AG04449 (cell line): ENCODE data around the gene LCN15.

Source experiments
- CTCF ChIA-PET: fragments of 350-600 bp; formaldehyde crosslinking; extraction: SDS; loops from one replicate; lab custom pipeline; 2021; ENCODE audit warnings: antibody characterized with exemption; lab: Yijun Ruan, JAX
- POLR2A ChIA-PET: fragments of 400-600, 350-600 bp; formaldehyde crosslinking; extraction: SDS; loops from one replicate; lab custom pipeline; 2020; ENCODE audit warnings: antibody characterized with exemption, inconsistent platforms; lab: Yijun Ruan, JAX
- DNase-seq: peaks from one replicate; pipeline ENCODE4 v3.0.0-alpha.2; 2010; ENCODE audit warnings: low read depth, low spot score
- H3K4me3 ChIP-seq: 2 replicates; pipeline ENCODE4 v1.5.1; 2011; ENCODE audit warnings: low read depth, mild to moderate bottlenecking, control low read depth, low read length
- CTCF ChIP-seq: IDR thresholded peaks from one replicate; pipeline ENCODE4 v1.5.1; 2011; ENCODE audit warnings: mild to moderate bottlenecking, moderate library complexity, low read length, control low read depth, inconsistent platforms; ENCODE audit not compliant: insufficient read depth; ENCODE audit errors: missing control alignments

Gene LCN15

GRCh38 chr9:136745389-136746154 is 18.7 kb downstream of the LCN15 start:
- POLR2A ChIA-PET = interaction anchor here (2.1 kb wide), 1 partner anchor 17 kb away, joined by 17 read pairs; no protein-coding TSS in a partner anchor
- H3K4me3 ChIP-seq = no peak overlapping the region
- no peak for DNase-seq
- CTCF ChIA-PET = interaction anchor here (0.9 to 2.5 kb wide), 4 partner anchors 13 to 38 kb away, joined by 3 to 9 read pairs (median 3); partner anchors contain the start of gene LCN8
- TF ChIP-seq CTCF = no peak

GRCh38 chr9:136744773-136745172 is 19.5 kb downstream of the LCN15 start:
- POLR2A ChIA-PET = interaction anchor here (2.1 kb wide), 1 partner anchor 17 kb away, joined by 17 read pairs; no protein-coding TSS in a partner anchor
- no peak for DNase-seq
- no peak for TF ChIP-seq CTCF
- CTCF ChIA-PET = interaction anchor here (0.9 to 2.5 kb wide), 5 partner anchors 13 to 39 kb away, joined by 3 to 9 read pairs (median 3); partner anchors contain the start of gene LCN8
- H3K4me3 ChIP-seq = no peak overlapping the region

- H3K4me3 ChIP-seq = no peak overlapping the region
- CTCF ChIA-PET = interaction anchor here (1.4 to 2.5 kb wide), 3 partner anchors 15 to 16 kb away, joined by 3 to 9 read pairs (median 4); partner anchors contain the start of gene LCN8
- POLR2A ChIA-PET = interaction anchor here (1.5 to 2.1 kb wide), 2 partner anchors 16 kb away, joined by 3 to 17 read pairs; no protein-coding TSS in a partner anchor
- no peak for DNase-seq
- TF ChIP-seq CTCF = no peak
These were observed 20.6 kb downstream of the LCN15 start for GRCh38 chr9:136743639-136744211.

GRCh38 chr9:136742591-136743391 is 21.5 kb downstream of the LCN15 start, which contains the start of gene LCN10:
TSS of gene LCN10 (minus strand) at chr9:136742940. CDS start at chr9:136742903, 37 bp downstream.
- ChIA-PET POLR2A (interaction anchor here (1.5 kb wide), 1 partner anchor 15 kb away, joined by 3 read pairs; no protein-coding TSS in a partner anchor), CTCF (interaction anchor here (1.0 to 2.5 kb wide), 3 partner anchors 15 to 28 kb away, joined by 3 to 9 read pairs (median 4); partner anchors contain the start of gene LCN8)
- no peak within 1 kb of the TSS for H3K4me3 ChIP-seq
- peak; percentile 42 for TF ChIP-seq CTCF
- DNase-seq = no peak

GRCh38 chr9:136741883-136742571 is 22.3 kb downstream of the LCN15 start:
- ChIA-PET POLR2A (interaction anchor here (1.4 to 1.5 kb wide), 2 partner anchors 14 kb away, joined by 3 to 6 read pairs; no protein-coding TSS in a partner anchor), CTCF (interaction anchor here (0.7 to 1.4 kb wide), 4 partner anchors 9 to 29 kb away, joined by 3 to 6 read pairs (median 4); no protein-coding TSS in a partner anchor)
- H3K4me3 ChIP-seq = no peak overlapping the region
- no peak for TF ChIP-seq CTCF
- DNase-seq = no peak
